Kidney epithelial cell (primary cell): ENCODE data around the gene CFAP61. TPM values are rescaled to one million over a fixed set of nuclear protein-coding genes. Genes with fewer than 3 reads are reported as not detected.

Experiments used
- DNase-seq: peaks from one replicate; pipeline ENCODE4 v3.0.0-alpha.2; 2010; ENCODE audit warnings: low read depth
- H3K27me3 ChIP-seq: 2 replicates; pipeline ENCODE4 v1.6.0; 2011; ENCODE audit warnings: low read length; ENCODE audit not compliant: control insufficient read depth, insufficient read depth
- H3K36me3 ChIP-seq: 2 replicates; pipeline ENCODE4 v1.5.1; 2011; ENCODE audit warnings: low read length; ENCODE audit not compliant: control insufficient read depth, insufficient read depth
- H3K4me3 ChIP-seq: 2 replicates; pipeline ENCODE4 v1.5.1; 2011; ENCODE audit warnings: low read depth, mild to moderate bottlenecking, control low read depth, low read length
- CTCF ChIP-seq: IDR thresholded peaks from 2 replicates; pipeline ENCODE4 v1.5.1; 2011; ENCODE audit warnings: mild to moderate bottlenecking, moderate library complexity, low read length, control low read depth, inconsistent platforms; ENCODE audit not compliant: insufficient read depth, poor library complexity, severe bottlenecking
- total RNA-seq: library from RNA; depleted of rRNA; stranded (reverse); fragments of >200 nt; gene quantifications from 2 replicates; pipeline ENCODE4 v1.2.3, GENCODE V29; 2015

The CFAP61 gene
- total RNA-seq, 1 donor from 2014 or later: not detected

DNA sequence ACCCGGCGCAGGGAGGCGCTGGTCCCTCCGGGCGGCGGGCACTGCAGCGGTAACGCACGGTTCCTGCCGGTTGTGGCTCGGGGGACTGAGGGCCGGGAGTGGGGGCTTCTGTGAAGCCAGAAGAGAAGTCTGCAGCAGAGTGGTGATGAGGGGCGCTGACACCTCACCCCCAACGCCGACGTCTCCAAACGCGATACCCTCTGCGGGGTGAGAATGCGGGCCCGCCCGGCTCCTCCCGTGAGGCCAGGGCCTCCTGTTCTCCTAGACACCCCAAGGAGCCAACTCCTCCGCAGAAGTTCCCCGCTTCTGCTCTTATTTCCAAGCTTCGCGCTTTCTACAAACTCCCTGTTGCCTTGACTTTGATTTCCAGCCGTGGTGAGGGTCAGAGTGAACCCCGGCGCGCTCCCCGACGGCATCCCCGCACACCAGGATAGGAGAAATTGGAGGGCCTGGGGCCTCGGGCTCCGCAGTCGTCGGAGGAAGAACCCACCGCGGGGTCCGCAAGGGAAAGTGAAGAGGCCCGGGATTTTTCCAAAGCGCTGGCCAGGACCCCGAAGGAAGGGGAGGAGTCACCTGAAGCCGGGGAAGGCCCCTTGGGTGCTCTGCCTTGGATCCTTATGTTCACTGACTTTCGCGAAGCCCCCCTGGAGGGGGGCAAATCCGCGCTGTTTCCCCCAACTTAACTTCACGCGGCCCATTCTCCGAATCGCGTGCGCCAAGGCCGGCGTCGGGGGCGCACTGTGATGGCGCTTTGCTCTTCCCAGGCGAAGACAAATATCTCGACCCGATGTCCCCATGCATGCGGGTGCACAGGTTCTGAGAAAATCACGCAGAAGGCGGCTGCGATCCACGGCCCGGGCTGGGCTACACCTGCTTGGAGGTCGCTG, 312.5 kb downstream of the CFAP61 start:
- Histone ChIP-seq H3K36me3 (no peaks in the 10 kb centered on the region), H3K4me3 (no peak overlapping the region), H3K27me3 (peaks cover 82% of the 10 kb centered on the region)
- no peak for TF ChIP-seq CTCF
- no peak for DNase-seq

GRCh38 chr20:20365480-20366161, 313.3 kb downstream of the CFAP61 start:
- no peak for TF ChIP-seq CTCF
- no peak for DNase-seq
- no peak overlapping the region for H3K4me3 ChIP-seq
- peaks cover 89% of the 10 kb centered on the region for H3K27me3 ChIP-seq
- H3K36me3 ChIP-seq: no peaks in the 10 kb centered on the region

DNA sequence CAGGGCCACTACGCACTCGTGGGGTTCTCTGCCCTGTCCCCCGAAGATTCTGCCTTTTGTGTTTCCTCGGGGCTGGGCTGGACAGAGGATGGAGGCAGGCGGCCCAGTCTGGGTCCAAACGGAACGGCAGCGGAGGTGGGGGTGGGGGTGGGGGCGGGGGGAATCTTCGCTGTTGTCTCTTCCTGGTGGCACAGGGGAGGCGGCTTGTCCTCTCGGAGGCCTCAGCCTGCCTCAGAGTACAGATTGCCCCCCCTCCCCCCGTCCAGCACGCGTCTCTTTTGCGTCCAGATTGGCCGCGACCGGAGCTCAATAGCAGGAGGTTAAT, 314.2 kb downstream of the CFAP61 start:
- TF ChIP-seq CTCF: no peak
- H3K36me3 ChIP-seq: no peaks in the 10 kb centered on the region
- no peak for DNase-seq
- H3K4me3 ChIP-seq: no peak overlapping the region
- peaks cover 89% of the 10 kb centered on the region for H3K27me3 ChIP-seq

DNA sequence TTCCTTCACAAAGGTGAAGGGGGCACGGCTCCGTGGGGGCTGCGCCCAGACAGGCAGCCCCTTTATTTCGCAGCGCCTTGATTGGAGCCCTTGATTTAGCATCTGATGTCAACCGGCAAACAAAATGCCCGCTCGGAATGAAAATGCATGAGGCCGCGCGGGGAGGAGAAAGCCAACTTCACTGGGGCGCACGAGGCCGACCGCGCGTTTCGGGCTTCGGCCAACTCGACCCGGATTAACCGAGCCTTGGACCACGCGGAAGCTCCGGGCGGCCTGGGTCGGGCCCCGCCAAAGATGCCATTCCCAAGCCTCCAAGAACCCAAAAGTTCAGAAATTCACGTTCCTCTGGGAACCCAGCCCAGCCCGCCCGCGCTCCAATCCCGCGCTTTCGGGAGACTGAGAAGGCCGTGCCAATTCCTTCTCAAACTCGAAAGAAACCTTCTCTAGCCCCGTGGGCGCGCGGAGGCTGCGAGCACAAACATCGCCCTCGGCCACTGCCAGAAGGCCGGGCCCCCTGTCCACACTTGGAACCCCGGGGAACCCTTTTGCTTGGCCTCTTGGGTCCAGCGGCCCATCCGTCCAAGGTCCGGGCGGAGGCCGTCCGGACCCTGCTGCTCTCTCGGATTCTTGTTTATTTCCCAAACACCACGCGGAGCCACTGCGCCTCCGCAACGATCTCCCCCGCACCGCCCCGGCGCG, 314.7 kb downstream of the CFAP61 start:
- no peak for TF ChIP-seq CTCF
- peaks cover 91% of the 10 kb centered on the region for H3K27me3 ChIP-seq
- no peaks in the 10 kb centered on the region for H3K36me3 ChIP-seq
- no peak overlapping the region for H3K4me3 ChIP-seq
- DNase-seq: no peak

GRCh38 chr20:20367575-20368417, 315.5 kb downstream of the CFAP61 start, which contains the start of gene INSM1:
INSM1 (plus strand) TSS chr20:20368104; CDS start chr20:20368268, 164 bp downstream.
- Histone ChIP-seq H3K27me3 (peaks cover 90% of the 10 kb centered on the region), H3K4me3 (no peak within 1 kb of the TSS), H3K36me3 (no peaks in the 10 kb centered on the region)
- no peak for TF ChIP-seq CTCF
- no peak for DNase-seq
